HuH-7.5 (cell line): ENCODE results near the gene CDK5RAP2.
A peak's percentile ranks its signal among the peaks of the same experiment; 100 is the strongest.
"Not testable (repeated sequence)": the region's sequence is repeated elsewhere in the genome, so short reads cannot be mapped to it uniquely, and the experiment has no call there.

Experiments
- DNase-seq: peaks from one replicate; pipeline ENCODE4 v3.0.0; 2011; ENCODE audit warnings: low spot score

Gene CDK5RAP2

DNA sequence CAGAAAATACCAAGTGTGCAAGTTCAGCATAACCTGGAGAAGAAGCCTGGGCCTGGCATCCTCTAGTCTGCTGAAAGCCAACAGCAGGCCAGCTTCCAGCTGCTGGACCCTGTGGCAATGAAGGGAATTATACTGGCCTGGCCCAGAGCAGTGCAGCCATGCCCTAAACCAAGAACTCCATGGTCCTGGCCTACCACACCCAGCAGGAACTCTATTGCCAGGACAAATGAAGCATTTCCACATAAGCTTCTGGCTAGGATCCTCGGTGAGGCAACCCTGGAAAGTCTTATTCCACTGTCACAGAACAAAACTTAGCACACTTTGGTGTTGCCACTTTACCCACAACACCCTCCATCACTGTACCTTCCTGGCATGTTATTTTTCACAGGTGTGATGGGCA lies 35.5 kb downstream of the CDK5RAP2 start:
- no peak for DNase-seq

DNA sequence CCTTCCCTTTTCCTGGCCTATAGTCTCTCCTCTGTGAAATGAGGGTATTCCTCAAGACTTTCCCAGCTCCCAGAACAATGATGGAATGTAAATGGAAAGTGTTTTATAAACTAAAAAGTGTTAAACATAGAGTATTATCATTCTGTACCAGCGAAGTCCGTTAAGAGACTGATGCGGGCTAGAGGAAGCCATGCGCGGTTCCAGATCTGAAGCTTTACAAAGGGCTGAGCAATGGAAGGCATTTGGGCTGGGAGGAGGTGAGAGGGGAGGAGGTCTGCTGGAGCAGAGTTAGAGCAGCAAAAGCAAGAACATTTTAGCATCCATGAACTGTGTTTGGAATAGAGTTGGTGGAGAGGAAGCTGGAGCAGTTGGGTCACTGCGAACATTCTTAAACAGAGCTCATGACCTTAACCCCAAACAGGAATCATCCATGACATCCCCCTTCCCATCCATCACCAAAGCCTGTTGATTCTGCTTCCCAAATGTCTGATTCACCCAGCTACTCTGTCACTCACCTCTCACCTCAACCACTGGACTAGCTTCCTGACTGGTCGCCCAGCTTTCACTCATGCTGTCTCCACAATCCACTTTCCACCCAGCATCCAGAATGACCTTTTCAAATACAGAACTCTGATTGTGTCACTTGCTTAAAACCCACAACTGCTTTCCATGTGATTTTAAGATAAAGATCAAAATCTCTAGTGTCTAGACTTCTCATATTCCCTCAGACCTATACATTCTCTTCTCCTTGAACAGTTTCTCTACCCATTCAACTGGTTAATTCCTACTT lies 37.1 kb downstream of the CDK5RAP2 start:
- DNase-seq = no peak

DNA sequence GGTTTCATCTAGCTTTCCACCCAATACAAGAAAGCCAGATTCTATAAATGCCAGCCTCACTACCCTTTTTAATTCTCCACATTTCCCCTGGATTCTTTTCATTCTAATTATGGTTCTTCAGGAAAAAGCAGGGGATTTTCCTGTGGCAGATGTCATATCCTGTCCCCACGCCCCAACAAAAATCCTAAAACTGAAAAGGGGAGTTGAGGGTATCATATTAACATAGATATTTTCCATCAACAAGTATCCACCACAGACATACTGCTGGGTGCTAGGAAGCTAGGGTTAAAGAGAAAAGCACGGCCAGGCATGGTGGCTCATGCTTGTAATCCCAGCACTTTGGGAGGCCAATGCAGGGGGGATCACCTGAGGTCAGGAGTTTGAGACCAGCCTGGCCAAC lies 38.0 kb downstream of the CDK5RAP2 start:
- DNase-seq = no peak

DNA sequence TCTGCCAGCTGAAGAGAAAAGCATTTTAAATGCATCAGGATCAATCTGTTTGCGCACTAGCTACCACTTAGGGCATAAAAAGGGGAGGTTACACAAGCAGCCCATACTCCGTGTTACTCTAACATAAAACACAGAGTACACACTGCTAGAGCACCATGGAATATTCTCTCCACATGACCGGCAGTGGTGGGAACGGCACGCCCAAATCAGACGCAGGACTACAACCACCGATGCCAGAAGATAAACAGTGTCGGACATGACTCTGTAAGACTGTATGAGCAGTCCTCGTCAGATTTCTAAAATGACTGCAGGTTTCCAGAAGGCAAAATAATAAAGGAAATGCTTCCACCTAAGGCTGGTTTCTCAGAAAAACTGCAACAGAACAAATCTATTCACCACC lies 40.0 kb downstream of the CDK5RAP2 start:
- DNase-seq = no peak

DNA sequence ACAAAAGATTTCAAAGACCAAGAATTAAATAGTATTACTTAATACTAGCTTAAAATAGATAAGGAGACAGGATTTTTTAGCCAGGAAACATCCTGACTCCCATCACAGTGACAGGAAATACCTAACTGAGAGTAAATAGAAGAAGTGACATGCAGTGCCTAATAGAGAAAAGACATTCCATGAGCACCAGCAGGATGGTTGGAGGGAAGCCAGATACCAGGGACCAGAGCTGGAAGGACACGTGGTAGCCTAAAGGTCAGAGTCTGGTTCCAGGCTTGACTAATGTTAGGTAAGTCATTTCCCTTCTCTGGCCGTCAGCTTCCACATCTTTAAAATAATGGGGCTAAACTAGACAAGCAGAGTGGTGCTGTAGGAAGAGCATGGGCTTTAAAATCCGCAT lies 41.6 kb downstream of the CDK5RAP2 start:
- peak; percentile 62 for DNase-seq

DNA sequence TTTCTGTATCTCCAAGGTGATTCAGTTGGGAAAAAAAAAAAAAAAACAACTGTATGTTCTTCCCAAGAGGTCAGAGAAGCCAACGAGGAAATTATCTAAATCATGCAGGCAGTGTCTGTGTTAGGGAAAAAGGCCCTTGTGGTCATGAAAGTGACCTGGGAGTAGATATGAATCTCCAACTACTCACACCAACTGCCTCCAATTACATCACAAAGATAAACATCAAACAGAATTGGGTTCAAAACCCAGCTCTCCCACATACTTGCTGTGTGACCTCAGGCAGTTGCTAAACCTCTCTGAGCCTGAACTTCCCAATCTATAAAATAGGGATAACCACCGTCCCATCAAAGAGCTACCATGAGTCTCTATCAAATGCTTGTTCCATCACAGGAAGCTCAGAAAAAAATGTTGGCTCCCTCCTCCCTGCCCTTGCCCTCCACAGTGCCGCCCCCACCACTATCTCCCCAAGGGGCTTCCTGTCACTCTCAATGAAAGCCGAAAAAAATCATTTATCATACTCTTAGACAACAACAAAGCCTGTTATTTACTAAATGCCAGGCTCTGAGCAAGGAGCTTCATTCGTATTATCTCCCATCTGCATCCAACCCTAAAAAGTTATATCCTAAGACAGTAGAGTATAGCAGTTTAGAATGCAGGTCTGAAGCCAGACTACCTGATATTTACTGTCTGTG lies 42.9 kb downstream of the CDK5RAP2 start:
- DNase-seq = no peak

DNA sequence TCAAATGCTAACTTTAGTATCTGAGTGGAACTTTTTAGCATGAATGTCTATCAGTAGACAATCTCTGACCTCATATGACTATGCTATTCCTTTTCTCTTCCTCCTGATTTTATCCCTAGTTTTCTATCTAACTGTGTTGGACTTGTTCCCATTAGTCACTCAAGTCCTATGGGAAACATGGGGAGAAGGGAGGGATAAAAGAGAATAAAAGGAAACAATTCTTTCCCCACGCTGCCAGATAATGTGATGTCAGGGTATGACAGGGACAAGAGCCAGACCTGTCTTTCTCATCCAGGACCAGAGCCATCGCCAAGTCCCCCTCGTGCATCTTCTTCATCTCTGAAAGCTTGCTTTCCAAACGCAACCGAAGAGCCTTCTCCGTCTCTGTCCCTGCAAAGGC lies 43.9 kb downstream of the CDK5RAP2 start:
- no peak for DNase-seq

DNA sequence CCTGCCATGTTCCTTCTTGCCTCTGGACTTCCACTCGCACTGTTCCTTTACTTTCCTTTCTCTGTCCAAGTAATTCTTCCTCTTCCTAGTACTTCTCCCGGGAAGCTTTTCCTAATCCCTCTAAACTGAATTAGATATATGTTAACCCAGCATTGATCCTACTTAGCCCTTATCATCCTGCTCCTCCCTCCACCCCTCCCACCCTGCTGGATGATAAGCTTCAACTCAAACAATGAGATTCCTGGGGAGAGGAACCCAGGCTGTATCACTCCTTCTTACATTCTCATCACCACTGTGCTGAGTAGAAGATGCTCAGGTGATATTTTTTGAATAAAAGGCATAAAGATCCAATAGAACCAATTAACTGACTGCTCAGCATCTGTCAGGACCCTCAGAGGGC lies 45.7 kb downstream of the CDK5RAP2 start:
- no peak for DNase-seq

DNA sequence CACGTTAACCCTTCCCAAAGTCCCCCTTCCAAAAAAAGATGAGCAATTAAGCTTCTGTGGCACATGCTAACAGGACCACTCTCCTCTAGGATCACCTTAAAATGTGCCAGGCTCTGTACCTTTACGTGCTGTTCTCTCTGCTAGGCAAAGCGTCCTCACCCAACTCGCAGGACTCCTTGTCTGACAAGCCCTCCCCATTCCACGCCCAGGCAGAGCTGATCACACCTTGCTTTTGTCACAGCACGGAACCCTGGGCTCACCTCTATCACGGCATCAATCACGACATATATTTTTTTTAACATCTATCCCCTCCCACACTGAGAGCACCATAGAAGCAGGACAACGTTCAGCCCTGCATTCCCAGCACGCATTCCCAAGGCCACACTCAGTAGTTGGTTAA lies 47.1 kb downstream of the CDK5RAP2 start:
- no peak for DNase-seq

DNA sequence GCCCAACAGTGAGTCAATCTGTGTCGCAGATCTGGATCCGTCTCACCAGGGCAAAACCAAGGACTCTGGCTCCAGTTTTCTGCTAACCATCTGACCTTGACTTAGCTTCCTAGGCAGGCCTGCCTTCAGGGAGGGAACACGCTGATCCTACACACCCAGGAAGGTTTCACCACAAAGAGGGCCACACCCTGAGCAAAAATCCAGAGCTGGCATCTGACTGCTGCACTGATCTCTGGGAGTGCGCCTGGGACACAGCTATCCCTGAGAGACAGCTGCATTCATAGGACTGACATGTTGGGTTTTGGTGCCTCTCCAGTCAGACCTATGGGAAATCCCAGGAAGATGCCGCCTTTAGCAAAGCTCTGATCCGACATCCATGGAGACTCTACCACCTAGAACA lies 47.5 kb downstream of the CDK5RAP2 start:
- peak; percentile 17 for DNase-seq

DNA sequence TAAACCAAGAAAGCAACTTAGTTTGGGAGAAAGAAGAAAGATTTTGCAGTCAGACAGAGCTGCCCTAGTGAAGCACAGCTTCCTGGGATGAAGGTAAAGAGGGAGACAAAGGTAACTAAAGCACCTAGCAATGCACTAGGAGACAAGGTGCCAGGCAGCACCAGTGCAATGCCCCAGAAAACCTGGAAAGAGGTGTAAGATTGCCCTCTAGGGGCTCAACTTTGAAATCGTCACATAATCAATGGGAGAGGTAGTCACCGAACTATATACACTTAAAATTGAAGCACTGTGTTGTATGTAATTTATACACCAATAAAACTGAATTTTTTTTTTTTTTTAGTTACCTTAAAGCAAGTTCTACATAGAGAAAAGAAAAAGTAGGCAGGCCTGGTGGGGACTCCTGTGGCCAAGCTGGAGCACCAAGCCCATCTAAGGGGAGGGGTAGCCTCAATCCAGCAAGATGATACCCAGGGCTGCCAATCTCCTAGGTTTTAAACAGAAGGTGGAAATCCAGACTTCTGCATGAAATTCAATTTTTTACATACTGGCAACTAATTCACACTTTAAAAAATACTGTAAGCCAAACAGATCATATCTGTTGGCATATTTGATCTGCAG lies 48.2 kb downstream of the CDK5RAP2 start:
- peak; percentile 29 for DNase-seq

DNA sequence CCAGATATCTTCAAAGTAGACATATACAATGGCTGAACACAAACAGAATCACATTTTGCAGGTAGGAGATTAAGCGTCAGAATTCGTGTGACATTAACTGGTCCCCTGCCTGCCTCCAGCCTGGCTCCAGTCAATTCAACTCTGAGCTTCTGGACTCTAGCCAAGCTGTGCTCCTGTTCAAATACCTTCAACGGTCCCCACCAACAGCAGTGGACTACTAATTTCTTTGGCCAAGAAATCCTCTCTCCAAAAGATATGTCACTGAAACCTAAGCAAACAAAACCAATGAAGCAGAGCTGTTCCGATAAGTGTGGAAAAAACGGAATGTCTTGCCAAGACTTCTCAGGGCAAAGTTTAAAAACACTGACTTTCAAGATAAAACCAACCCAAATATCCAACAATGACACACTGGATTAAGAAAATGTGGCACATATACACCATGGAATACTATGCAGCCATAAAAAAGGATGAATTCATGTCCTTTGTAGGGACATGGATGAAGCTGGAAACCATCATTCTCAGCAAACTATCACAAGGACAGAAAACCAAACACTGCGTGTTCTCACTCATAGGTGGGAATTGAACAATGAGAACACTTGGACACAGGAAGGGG lies 49.6 kb downstream of the CDK5RAP2 start:
- DNase-seq = not testable (repeated sequence)

DNA sequence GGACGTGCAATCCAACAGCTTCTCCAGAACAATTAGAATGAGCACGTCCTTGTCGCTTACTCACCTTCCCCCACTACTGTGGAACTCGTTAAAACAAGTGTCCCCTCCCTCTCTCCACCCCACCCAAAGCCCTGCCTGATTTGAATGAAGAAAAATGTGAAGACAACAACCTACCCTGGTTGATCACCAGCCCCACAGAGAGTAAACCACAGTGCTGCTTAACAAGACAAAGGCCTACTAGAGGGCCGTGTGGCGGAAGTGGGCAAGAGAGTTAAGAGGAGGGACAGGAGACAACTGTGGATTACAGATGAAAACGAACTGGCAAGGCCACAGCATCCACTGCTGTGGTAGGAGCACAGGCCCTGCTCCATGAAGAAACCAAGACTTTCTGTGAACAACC lies 51.1 kb downstream of the CDK5RAP2 start:
- no peak for DNase-seq

DNA sequence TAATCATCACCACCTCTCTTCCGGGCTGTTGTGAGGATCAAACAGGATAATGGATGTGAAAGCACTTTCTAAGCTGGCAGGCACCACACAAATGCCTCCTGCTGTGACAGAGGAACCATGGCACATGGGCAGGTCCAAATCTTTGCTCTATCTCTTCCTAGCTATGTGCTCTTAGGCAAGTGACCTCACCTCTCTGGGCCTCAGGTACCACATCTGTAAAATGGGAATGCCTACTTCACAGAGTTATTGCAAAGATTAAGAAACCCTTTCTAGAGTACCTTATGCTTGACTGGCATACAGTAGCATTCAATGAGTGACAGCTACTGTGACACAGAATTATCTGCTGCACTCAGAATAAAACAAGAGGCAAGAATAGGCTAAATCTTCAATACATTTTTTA lies 51.6 kb downstream of the CDK5RAP2 start:
- DNase-seq = no peak

DNA sequence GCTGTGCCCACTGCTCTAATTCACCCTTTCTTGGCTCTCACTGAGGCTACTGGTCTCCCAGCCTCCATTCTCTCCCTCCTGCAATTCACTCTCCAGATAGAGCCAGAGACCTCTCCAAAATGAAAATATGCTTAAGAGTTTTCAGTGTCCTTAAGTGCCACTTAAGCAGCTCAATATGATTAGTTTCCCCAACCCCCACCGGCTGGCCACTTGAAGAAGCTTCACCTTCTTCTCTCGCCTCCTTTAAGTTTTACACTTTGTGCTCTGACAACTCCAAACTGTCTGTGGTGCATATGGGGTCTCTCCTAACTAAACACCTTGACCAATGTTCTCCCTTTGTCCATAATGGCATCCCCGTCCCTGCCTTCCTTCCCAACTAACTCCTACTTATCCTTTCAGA lies 53.4 kb downstream of the CDK5RAP2 start:
- no peak for DNase-seq

DNA sequence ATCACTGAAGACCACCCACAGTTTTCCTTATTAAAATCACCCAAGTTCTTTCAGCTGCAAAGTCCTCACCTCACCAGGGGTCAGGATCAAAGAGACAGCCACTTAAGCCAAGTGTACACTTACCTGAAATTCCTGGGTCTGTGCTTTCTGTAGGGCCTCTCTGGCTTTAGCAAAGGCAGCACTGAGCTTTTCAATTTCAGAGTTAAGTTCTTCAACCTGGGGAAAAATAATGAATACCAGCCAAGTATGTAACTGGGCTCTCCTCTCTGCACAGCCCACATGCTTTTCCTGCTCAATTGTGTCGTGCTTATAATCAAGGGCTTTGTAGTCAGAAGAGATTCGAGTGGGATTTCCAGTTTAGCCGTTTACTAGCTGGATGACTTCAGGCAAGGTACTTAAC lies 55.1 kb downstream of the CDK5RAP2 start:
- no peak for DNase-seq

DNA sequence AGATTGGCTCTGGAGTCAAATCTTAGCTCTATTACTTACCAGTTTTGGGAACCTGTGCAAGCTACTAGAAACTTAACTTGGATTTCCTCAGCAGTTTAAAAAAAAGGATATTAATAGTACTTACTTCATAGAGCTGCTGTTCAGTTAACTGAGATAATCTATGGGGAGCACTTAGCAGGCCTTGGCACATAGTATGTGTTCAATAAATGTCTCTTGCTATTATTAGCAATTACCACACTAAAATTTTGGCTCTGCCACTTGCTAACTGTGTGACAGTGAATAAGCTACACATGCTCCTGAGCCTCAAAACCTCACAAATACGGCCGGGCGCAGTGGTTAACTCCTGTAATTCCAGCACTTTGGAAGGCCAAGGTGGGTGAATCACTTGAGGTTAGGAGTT lies 55.9 kb downstream of the CDK5RAP2 start:
- DNase-seq = no peak

DNA sequence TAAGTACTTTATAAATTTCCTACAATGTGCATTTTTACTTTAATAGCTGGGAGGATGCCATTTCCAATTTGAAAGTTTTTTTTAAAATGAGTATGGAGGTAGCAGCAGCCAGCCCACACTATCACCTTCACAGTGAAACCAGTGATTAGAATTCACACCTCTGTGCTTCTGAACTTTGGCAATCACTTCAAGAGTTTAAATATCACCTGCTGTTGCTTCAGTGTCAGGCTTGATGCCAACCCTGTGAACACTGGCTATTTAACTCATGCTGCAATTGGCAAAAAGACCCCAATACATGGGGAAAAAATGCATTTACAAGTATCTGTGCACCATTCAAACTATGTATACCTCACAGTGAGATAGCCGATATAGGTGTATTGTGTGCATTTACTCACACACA lies 57.4 kb downstream of the CDK5RAP2 start:
- DNase-seq = no peak

DNA sequence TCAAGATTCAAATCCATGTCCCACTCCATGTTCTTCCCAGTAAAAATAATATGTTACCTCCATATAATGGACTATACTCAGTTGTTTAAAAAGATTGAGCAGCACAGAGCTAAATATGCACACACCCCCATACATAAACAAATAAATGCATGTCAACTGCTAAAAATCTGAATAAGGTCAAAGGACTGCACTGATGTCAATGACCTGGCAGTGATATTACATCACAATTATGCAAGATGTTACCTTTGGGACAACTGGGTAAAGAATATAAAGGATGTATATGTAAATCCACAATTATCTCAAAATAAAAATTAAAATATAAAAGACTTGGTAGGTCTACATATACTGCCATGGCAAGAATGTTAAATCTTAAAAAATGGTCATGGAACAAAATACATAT lies 57.9 kb downstream of the CDK5RAP2 start:
- no peak for DNase-seq

DNA sequence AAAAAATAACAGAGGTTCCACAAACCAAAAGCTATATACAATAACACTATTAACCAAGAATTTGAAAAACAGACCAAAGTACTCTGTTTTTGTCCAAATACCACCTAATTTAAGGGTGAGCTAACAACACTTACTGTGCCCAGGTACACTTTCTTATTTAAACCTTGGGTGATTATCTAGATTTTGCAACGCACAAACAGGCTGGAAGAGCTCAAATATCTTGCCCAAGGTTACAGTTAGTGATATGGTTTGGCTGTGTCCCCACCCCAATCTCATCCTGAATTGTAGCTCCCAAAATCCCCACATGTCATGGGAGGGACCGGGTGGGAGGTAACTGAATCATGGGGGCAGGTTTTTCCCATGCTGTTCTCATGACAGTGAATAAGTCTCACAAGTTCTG lies 58.9 kb downstream of the CDK5RAP2 start:
- no peak for DNase-seq

DNA sequence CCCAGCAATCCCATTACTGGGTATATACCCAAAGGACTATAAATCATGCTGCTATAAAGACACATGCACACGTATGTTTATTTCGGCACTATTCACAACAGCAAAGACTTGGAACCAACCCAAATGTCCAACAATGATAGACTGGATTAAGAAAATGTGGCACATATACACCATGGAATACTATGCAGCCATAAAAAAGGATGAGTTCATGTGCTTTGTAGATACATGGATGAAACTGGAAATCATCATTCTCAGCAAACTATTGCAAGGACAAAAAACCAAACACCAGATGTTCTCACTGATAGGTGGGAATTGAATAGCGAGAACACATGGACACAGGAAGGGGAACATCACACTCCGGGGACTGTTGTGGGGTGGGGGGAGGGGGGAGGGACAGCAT lies 64.0 kb downstream of the CDK5RAP2 start:
- not testable (repeated sequence) for DNase-seq

DNA sequence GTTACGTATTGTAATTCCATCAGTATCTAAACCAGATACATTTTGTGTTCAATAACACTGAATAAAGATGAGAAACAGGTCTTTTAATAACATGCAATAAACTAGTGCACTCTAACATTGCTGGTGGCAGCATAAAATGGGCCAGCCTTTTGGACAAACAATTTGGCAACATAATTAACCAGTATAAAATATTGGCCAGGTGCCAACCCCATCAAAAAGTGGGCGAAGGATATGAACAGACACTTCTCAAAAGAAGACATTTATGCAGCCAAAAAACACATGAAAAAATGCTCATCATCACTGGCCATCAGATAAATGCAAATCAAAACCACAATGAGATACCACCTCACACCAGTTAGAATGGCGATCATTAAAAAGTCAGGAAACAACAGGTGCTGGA lies 64.5 kb downstream of the CDK5RAP2 start:
- DNase-seq = not testable (repeated sequence)

DNA sequence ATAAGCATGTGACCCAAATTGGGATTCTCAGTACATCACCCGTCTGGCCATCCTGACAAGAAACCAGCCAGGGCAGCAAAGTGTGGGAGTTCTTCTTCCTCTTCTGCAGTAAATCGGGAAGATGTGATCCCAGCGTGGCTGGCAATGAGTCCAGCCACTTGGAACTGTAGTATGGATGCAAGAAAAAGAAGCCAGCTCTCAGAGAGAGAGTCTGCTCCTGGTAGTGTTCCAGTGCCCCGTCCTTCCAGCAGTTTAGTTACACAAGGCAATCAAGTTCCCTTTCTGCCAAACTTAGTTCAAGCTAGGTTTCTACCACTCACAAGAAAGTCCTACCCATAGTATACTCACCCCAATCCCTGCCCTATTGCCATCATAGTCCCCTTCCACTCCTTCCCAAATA lies 65.6 kb downstream of the CDK5RAP2 start:
- no peak for DNase-seq
